ENCODE measurements around the gene APOL2.
"Not testable (repeated sequence)": the region's sequence is repeated elsewhere in the genome, so short reads cannot be mapped to it uniquely, and the experiment has no call there.

APOL2 gene

DNA sequence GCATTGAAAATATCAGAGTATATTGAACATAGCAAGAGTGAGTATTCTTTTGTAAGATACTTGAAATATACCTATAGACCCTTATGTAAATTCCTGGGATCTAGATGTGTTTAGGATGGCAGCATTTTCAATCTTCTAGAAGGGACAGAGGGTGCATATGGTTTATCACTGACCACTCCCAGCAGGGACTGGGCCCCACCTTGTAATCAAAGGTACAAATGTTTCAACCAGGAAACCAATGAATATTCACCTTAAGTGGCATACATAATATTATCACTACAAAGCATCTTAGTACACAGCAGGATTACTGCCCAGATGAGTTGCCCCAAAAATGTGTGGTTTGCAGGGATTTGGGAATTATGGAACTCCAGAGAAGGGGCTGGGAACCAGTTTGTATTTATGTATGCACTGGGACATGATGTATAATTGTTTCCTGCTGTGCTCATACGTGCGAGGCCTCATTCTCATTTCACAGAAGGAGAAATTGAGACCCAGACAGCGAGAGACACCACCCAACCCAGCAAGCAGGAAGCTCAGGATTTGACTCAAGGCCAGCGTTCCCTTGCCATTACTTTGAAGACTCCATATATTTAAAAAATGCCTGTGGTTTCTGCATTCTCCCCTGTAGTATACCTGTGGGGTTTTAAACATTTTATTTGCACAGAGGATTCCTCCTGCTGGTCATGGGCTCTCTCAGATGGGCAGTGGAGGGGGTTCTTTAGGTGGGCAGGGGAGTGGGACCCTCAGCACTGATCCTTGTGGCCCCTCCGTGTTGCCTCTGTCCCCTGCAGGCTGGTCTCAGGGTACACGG is 42.9 kb downstream of the APOL2 start:
- no peak for DNase-seq

DNA sequence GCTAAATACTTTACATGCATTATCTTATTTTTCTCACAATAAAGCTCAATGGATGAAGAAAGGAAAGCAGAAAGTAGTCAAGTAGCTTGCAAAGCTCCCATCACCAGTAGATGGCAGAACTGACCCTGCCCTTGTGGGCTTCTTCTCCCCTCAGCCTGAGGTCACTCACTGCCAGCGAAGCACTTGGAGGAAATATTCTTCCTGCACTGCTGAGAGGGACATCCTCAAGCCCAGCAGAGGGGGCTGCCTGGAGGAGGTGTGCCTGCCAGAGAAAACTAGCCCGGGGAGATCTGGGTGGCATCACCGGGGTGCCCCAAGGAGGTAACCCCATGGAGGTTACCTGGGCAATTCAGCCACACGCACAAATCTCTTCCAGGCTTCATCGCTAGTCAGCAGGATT is 44.4 kb downstream of the APOL2 start:
- DNase-seq, result peak; percentile 48

DNA sequence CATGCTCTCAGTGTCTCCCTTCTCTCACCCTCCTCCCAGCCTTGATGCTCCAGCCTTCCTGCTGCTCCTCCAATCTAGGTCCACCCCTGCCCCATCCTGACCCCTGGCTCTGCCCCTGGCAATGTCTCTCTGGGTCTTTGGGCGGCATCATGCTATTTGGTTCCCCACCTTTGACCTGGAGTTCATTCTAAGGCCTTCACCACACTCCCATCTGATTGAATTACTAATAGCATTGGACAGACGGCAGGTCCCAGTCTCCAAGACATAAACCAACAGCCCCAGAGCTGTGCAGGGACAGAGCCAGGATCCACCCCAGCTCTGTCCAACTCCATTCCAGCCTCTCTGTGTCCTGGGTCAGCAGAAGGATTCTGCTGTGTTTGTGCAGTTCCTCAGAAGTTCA is 44.9 kb downstream of the APOL2 start:
- no peak for DNase-seq

DNA sequence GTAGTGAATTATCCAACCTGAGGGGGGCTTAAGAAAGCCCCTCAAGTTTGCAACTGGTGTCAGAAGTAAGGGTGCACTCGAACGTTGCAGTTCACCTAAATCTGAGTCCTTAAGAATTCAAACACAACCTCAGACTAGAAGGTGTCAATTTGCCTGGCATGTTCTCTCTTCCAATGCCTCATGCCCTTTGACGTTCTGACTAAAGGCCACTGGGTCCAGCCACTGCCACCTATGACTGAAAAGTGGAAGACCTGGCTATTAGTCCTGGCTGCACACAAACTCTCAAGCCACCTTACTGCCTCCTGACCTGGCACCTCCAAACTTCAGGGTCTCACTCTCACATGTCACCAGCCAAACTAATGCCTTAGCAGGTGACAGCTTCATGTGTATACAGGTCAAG is 45.8 kb downstream of the APOL2 start:
- no peak for DNase-seq

DNA sequence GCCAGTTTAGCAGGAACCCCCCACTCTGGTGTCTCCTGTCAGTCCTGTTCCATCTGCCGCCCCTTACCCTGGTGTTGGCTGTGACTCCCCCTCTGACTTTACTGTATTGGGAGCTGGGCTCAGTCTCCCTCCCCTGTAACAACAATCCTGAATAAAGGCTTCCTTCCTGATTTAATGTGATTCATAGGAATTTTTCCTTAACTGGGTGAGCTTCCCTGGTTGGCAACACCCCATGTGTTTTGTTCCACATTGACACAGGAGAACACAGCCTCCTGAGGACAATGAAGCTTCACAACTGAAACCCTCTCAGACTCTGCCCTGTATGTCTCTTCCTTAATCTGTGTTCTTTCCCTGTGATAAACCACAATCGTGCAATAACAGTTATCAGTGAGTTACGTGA is 46.2 kb downstream of the APOL2 start:
- DNase-seq, result no peak

DNA sequence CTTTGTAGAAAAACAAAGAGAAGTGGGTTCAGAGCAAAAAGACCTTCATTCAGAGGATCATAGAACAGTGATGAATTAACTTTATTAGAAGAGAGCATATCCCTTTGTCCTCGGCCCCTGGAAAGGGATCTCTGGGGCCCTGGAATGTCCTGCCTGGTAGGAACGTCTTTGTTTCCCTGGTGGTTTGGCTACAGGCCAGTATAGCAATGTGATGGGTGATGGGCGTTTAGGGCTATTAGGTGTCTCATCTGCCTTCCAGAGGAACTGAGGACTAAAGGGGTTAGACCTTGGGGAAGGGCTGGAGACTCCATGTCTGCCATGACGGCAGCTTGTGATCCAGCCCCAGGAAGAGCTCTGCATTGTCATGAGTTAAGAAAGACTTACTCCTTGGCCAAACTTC is 46.8 kb downstream of the APOL2 start:
- no peak for DNase-seq

DNA sequence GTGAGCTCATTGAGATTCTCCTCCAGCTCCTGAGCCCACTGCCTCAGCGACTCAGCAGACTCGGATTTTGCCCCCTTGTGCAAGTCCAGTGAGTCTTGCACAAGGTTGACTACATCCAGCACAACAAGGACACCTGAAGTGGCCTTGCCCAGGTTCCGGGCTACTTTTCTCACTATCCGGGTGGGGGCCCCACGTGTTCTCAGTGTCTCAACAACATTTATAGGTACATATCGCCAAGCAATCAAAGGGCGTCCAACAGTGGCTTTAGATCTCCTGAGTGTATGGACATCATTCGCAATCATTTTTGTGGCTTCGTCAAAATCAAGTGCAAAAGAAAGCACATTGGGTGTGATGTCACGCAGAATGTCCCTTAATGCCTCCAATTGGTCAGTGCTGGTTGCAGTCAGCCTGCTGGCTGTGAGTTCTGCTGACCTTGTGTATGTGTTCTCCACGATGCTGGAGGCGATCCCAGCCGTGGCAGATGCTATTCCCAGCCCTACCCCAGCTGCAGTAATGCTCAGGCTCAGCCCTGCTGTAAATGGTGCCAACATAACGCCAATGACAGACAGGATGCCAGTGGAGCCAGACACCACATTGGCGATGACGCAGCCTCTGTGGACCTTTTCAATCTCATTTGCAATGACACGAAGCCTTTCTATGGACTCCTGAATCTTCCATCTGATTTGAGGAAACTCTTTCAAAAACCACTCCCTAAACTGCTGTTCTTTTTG is 48.1 kb downstream of the APOL2 start:
- DNase-seq, result no peak

DNA sequence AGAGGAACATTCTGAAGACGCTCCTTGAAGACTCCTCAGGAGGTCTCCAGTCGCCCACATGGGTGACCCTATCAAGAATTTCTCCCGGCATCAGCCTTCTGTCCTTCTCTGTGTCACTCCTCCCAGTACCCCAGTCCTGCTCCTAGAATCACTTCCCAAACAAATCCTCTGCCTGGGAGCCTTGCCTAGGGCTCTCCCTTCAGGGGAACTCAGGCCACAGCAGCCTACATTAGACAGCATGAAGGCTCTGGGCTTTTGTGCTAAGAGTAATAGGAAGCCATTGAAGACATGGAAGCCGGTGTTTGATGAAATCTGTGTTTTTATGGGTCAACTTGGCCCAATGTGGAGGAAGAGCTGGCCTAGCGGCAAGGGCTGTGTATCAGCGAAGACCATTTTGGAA is 51.5 kb downstream of the APOL2 start:
- not testable (repeated sequence) for DNase-seq

DNA sequence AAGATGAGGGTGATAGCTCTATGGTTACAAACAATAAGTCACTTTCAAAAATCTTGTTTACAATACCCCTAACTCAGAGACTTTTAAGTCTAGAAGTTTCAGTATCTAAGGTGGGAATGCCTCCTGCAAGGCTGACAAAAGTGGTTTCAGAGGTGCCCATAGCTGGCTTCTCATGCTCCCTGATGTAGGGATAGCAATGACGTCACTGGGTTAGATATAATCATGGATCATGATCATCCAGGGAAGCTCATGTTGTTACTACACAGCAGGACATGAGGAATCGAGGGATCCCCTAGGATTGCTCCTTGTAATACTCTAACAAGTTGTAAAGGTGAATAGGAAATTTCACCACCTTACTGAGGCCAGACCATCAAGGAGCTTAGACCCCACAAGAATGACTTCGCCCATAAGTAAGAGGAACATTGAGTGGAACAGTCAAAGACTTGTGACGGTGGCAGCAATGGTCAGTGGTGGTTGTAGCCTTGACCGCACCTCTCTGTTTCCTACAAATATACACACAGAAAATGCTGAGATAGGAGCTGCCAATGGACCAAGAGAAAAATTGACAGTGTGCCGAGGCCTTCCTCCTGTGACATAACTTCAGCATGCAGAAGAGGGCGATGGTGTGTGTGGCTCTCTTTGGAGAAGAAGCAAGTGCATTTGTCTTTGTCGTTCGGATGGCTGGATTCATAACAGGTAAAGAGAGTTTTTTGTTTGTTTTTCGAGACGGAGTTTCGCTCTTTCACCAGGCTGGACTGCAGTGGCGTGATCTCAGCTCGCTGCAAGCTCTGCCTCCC is 53.3 kb downstream of the APOL2 start:
- DNase-seq, result no peak

DNA sequence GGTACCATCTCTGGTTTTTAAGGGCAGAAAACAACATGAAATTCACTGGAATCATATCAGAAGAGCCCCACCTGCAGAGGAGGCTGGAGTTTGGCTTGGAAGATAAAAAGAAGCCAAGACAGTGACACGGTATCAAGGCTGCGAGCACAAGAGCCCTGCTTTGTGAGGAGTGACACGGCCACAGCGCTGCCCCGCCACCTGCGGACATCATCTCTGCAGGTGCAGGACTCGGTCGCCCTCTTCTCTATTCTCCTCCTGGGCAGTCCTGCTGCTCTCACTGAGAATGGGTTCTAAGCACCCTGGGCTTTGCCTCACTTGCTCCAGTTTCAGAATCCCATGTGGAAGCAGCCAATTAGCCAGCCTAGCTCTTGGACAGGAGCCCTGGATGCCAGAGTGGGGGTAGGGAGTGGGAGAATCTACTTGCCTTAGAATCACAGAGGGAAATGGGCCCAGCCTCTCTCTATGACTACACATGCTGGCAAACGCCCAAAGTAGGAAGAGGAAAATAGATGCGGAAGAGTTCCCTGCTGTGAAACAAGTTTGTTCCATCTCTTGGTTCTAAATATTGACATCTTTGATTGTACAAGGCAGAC is 54.8 kb downstream of the APOL2 start:
- DNase-seq, result no peak

DNA sequence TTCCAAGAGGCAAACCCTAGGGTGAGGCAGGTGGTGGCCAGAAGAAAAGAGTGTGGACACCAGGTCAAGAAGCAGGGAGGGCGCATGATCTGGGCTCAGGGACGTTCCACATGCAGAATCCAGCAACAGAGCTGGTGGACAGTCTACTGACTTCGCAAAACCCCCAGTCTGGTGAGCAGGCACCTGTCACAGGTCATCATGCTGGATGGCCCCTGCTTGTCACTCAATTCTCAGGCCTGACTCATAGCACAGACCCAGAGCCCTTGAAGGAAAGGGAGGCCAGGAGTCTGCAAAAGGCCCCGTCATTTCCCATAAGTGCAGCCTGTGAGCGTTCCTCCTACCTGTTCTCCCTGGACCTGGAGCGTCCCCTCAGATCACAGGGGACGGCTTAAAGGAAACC is 55.9 kb downstream of the APOL2 start:
- DNase-seq, result no peak

DNA sequence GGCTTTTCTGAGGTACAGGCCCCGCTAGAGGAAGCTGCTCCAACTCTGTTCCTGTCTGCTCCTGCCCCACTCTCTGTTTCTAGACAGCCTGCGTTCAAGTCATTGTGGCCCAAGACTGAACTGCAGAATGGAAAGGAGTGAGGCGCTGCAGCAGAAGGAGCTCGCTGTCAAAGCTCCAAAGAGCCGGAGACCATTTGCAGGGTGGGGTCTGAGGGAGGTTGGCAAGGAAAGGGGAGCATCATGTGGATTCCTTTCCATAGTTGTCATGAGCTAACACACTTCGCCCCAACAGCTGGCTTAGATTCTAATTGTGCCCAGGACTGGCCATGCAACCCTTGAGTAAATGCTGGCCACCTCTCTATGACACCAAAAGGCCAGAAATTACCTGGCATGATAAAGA is 56.5 kb downstream of the APOL2 start:
- DNase-seq, result no peak

DNA sequence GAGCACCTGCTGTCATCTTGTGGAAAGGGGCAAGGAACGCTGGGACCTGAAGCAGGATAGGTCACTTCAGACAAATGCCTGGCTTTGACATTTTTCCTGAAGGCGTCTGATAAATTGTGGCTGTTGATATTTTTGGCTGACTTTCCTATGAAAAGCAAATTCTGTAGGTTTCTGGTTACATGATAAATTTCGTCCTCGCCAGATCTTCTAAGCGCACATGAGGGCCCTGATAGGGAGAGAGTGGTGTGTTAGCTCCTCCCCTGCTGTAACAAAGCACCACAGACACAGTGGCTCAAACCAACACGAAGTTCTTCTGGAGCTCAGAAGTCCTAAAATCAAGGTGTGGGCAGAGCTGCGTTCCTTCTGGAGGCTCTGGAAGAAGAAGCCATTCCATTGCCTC is 57.3 kb downstream of the APOL2 start:
- DNase-seq, result no peak

DNA sequence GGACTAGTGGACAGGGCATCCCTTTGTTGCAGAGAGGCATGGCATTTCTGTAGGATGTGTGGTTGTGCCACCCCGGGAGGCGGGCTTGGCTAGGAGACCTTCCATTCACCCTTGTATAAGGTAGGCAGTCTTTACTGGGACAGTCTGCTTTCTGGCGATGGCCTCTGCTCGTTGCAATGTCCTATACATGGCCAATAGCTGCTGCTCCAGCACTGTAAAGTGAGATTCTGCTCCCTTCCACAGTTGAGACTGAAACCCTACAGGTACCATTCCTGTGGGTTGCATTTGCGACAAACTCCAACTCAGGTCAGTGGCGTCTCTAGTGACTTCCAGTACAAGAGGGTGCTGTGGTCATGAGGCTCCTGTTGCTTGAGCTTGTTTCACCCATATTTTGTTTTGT is 58.4 kb downstream of the APOL2 start:
- no peak for DNase-seq

DNA sequence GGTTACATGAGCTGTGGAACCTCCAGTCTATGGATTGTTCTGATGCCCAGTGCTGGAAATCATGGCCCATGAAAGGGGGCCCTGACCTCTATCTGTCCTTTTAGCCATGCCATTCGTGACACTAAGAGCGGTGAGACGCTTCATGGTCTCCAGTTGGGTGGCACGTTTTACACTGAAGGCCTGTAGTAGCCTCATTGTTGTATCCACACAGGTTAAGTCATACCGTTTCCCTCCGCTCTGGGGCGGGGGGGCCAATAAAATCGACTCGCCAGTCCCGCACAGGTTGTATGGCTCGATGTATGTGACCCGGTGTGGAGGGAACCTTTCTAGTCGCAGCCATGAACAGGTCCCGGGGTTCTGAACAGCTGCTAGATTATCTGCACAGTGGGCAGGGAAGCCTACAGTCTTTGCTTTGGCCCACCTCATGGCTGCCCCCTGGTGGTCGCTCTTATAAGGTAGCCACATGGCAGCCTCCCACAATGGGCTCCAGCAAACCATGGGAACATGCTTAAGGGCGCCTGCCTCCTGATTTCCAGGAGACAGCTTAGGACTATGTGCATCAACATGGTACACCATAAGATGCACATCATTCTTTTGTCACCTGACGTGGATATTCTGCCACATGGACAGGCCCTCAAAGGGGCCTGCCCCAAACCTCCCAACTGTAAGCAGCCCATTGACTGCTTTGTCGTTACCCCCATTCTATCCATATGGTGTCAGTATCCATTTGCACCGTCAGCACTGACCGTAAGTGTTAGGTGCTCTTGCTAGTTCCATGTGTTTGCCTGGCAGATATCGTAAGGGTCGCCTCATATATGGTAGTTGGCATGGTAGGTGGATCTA is 59.1 kb downstream of the APOL2 start:
- DNase-seq, result peak; percentile 77

DNA sequence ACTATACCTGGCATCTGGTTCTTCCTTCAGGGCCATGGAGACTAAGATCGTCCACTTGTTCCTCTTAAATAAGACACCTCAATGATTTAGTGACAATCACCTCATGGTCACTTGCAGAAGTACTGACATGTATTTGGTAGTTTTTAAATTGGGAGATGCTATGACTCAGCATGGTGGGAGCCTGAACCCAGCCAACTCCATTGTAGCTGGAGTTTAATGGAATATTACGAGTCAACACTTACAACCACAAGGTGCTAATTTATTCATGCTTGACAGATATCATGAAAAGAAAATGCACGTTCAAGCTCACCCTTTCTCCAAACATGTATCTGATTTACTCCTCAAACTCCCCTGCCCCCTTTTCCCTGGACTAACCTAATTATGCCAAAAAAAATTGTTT is 62.2 kb downstream of the APOL2 start:
- no peak for DNase-seq

Measured in CD4-positive, alpha-beta T cell treated with Interferon gamma for 1 hour (primary cell).